CD4-positive, alpha-beta T cell treated with Interleukin-6 at 100 ng/mL for 8 hours (primary cell): ENCODE data around the gene CFAP251.

Experiments
- DNase-seq: peaks from one replicate; pipeline ENCODE4 v3.0.0-alpha.2; 2020; ENCODE audit warnings: mixed read lengths, low spot score

Gene CFAP251

DNA sequence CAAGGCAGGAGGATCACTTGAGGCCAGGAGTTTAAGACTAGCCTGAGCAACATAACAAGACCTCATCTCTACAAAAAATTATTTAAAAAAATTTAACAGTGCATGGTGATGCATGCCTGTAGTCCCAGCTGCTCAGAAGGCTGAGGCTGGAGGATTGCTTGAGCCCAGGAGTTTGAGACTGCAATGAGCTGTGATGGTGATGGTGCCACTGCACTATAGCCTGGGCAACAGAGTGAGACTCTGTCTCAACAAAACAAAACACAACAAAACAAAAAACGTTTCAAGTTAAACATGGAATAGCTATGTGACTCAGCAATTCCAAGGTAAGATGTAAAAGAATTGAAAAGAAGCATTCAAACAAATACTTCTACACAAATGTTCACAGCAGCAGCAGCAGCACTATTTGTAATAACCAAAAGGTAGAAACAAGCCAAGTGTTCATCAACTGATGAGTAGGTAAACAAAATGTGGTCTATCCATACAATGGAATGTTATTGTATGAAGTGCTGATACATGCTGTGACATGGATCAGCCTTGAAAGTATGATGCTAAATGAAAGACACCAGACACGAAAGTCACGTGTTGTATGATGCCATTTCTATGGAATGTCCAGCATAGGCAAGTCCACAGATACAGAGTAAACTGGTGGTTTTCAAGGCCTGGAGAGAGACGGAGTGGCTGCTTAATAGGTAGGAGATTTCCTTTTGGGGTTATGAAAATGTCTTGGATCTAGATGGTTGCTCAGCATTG is 31.4 kb downstream of the CFAP251 start:
- DNase-seq, result no peak

DNA sequence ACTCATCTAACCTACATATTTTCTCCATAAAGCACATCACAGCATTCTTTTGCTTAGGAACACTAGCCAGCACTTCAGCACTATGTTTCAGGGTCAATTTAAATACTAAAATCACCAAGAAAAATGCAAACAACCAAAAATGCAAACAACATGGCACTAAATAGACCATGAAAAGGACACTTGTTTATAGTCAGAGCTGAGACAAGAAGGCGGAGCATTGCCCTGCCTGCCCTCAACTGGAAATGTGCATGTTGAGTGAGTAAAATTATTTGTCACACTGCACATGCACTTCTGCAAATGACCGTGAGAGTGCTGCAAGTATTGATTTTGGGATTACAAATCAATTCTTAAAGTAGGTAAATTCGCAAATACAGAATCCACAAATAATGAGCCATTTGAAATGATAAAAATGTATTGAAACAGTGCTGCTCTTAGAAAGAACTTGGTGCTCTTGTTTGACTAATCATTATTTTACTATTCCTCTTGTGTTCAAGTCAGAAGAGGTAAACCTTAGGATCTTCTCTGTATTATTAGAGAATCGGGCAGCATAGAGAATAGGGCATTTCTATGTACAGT is 34.8 kb downstream of the CFAP251 start:
- DNase-seq, result no peak

DNA sequence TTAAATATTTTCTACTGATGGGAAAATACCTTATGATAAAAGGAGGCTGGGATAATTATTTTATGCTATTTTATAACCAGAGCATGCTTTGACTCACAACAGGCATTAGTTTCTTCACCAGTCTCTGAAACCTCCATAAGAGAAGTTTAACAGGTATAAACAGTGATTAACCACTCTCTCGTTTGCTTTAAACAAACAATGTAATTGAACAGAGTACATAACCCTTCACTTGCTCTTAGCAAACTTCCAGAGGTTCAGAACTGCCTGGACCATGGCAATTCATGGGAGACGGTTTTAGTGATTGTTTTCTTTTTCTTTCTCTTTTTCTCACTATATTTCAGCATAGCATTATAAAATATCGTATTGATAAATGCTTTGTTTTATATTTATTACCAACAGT is 35.3 kb downstream of the CFAP251 start:
- no peak for DNase-seq

DNA sequence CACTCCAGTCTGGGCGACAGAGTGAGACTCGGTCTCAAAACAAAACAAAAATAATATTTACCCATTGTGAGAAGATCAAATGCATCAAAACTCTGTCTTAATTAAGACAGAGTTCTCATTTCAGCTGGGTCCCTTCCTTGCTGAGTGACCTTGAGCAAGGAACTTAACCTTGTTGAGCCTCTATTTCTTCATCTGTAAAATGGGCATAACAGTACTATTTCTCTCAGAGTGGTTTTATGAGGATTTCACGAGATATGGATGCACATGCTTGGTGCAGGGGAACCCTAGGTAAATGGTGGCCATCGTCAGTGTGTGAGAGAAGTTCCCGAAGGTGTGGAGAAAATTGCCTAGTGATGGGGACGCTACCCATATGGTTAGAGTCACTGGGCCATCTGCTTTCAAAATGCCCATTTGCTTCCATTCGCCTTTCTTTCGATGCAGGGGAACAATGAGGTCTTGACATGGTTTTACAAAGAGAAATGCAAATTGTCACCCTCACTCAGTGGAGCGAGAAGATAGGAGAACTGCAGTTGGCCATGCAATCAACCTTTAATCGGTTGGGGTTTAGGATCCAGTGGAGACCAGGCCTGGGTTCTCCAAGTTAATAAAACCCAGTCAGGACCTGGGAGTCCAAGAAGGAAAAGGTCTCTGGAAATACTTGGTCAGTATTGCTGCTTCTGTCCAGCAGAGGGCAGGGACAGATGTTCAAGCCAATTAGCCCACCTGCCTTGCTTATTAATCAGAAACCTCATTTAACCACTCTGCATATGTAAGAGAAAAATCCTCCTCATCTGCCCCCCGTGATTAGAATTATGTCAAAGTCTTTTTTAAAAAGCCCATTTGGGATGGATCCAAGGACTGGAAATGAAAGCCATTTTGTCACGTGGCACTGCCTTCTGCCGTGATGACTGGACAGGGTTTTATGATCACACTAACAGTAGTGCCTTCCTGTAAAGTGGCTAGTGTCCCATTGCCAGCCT is 37.2 kb downstream of the CFAP251 start:
- no peak for DNase-seq

DNA sequence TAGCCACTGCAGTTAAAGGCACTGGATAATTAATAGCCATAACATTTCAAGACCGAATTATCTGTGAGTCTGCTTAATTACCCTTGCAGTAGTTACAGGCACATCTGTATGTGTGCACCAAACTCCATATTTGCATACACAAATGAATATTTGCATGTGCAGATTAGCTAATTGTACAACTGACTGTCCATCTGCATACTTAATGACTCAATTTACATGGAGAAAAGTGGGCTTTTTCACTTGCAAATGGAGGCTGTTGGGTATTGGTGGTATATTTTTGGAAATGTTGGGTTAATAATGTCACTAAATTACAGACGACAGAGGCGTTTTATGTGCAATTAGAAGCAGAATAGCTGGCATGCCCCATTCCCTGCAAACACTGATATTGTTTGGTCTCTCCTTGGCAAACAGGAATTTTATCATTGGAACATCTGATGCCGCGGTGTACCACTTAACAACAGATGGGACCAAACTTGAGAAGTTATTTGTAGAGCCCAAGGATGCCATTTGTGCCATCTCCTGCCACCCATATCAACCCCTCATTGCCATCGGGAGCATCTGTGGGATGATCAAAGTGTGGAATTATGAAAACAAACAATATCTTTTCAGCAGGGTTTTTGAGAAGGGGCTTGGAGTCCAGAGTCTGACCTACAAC is 39.6 kb downstream of the CFAP251 start:
- DNase-seq, result no peak

DNA sequence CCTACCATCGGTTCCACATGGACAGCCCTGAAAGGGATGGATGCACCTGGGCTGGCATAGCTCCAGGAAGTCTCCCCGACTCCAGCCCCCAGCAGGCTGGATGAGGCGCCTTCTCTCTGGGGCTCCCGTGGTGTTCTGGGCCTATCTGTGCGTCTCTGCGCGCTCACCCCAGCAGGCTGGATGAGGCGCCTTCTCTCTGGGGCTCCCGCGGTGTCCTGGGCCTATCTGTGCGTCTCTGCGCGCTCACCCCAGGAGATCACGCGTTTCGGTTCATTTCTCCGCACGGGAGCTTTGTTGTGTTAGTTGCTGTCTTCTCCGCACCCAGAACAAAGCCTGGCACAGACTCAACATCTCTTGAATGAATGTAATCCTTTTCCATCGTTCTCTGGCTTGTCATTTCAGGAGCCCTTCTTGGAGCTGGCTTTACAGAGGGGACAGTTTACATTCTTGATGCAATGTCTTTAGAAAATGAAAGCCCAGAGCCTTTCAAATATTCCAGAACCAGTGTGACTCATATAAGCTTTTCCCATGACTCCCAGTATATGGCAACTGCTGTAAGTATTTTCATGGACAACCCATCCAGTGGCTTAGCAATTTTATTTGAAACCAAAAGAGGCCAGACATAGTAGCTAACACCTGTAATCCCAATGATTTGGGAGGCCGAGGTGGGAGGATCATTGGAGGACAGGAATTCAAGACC is 40.3 kb downstream of the CFAP251 start:
- DNase-seq, result no peak

DNA sequence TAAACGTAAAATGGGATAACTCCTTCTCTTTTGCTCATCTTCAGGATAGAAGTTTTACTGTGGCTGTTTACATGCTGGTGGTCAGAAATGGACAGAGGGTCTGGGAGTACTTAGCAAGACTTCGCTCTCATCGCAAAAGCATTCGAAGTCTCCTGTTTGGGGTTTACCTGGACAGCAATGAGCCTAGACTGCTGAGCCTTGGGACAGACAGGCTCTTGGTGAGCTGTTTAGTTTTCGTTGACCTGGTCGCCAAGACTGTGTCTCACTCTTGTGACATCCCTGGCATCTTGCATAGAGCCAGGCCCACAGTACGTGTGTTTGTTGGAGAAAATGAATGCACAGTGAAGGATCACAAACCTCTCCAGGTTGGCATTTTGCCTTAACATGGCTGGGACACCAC is 42.1 kb downstream of the CFAP251 start:
- no peak for DNase-seq

DNA sequence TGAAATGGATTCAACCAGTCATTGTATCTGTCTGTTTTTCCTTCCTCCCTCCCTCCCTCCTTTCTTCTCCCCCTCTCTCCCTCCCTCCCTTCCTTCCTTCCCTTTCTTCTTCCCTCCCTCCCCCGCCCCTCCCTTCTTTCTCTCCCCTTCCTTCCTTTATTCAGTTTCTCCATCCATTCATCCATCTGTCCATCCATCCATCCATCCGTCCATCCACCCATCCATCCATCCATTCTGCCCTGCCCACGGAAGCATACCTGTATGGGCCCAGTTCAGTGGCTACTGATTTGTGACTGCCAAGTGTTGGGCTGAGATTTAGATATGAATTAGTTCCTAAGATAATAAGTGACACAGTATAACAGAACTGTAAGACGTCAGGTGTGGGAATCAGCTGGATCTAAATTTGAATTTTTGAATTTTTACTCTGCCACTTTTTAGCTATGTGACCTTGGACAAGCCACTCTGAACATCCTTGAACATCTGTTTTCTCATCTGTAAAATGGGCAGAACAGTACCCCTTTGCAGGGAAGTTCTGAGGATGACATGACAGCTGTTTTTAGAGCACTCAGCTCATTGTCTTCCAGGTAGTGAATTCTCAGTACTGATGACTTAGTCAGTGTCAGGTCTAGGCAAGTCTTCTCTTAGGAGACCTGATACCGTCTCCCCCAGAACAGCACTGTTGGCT is 42.9 kb downstream of the CFAP251 start:
- no peak for DNase-seq

DNA sequence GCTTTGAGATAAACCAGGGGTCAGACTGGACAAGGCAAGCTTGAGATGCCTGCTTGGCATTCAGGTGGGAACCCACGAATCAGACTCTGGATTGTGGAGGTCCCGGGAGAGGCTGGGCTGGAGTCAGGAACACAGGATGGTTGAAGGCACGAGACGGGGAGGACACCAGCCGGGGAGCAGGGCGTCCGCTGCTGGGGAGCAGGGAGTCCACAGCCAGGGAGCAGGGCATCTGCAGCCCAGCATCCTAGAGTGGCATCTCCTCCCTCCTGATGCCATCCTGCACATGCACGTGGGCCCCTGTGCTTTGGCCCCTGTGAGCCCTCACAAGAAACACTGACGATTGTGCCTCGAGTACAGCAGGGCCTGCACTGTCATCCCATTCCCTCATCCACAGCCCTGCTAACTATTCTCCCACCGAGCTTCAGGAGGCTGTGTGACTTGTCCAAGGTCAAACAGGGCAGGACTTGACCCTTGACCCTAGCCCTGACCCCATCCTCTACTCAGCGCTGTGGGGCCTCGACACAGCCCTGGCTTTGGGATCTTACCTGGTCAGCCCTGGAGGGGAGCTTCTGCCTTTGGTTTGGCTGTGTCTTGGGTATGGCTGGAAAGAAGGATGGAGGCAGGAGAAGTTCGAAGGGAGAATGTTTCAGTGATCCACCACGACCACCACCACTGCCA is 45.1 kb downstream of the CFAP251 start:
- DNase-seq, result no peak

DNA sequence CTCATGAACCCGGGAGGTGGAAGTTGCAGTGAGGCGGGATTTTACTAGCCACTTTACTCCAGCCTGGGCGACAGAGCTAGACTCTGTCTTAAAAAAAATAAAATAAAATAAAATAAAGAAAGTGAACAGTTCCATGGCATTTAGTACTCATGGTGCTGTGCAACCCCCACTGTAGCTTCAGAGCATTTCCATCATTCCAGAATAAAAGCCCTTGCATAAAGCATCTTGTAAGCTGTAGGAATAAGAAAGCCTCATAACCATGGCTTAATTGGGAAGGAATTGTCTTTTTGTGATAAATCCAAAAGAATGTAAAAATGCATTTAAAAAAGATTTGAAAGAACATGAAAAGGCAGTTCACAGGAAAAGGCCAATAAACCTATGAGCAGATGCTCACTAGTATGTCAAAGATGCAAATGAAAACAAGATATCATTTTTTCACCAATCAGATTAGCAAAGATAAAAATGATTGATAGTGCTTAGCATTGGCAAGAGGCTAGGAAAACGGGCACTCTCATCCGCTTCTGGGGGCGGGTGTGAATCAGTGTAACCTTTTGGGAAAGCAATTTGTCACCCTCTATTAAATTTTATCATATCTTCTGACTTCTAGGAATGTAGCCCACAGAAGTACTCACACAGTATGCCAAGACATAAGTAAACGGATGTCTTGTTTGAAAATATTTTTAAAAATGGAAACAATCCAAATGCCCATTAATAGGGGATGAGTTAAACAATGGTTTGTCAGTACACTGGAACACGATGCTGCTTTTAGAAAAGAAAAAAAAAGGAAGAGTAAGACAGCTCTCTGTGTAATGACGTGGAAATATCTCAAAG is 46.6 kb downstream of the CFAP251 start:
- DNase-seq, result no peak

DNA sequence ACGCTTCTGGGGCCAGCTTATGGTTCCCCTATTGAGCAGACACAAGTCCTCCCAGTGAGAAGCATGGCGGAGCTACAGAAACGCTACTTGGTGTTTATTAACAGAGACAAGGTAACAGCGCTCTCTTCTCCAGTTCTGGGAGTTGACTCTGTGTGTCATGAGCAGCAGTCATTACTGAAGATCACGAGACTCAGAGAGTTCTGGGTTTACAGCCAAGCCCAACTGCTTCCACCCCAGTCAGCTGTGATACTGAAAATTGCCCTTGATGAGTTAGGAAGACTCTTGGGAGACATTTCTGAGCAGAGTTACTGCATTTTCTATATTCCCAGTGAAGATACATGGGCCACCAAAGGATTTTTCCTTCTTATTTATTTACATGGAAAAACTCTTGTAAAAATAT is 48.6 kb downstream of the CFAP251 start:
- no peak for DNase-seq

DNA sequence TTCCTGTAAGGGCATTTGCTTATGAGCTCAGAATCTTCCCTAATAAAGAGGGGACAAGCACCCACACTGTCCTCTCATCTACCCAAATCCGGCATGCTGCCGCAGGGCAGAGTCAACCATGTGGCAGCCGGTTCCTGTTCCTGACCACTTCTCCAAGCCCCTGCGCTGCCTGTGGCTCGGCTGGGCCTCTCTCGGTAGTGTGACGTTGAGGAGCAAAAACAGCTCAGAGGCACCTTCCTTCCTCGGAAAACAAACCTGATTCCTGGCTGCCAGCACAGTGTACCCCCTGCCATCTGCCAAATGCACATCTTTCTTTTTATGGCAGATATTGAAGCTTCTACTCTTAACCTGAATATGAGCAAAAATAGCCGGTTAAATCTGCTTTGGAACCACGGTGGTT is 50.5 kb downstream of the CFAP251 start:
- DNase-seq, result no peak

DNA sequence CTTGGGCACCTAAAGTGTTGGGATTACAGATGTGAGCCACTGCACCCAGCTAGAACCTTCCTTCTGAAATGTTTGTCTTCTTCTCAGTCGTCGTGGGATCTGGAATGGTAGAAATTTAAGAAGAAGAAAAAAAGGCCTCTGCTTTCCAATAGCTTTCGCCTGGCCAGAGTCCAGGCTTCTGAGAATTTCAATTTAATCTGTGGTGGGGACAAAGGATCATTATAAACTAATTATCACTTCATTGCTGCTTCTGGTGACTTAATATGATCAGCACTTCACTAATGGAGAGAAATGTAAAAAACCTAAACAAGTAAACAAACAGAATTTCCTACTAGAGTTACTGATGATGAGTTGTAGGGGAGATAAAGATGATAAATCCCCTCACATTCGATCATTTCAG is 51.3 kb downstream of the CFAP251 start:
- DNase-seq, result no peak

DNA sequence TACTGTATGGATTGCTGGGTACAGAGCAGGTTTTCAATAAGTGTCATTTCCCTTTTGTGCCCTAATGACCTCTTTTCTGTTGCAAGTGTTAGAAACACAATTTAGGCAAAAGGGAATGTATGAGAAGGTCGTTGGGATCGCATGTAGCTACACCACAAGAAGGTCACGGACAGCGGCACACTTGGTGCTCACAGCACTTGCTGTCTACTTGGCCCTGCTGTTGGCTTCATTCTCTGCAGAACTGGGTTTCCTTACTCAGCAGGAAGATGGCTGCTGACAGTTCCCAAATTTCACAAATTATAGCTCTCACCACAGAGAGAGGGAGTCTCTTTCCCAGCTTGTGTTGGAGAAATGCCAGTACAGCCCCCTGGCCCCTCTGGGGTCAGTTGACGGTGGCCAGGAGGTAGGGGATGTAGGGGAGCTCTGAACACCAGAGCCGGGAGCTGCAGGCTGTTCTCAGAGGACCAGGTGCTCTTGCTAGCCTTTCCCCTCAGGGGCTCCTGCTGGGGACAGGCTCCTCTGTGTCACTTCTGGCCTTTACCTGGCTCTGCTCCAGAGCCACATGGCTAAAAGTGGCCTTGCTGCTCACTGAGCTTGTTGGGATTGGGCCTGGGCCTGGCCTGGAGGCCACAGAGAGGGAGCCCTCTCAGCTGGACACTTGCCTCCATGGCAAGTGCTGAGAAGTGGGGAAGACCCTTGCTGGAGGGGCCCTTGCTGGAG is 52.3 kb downstream of the CFAP251 start:
- no peak for DNase-seq

DNA sequence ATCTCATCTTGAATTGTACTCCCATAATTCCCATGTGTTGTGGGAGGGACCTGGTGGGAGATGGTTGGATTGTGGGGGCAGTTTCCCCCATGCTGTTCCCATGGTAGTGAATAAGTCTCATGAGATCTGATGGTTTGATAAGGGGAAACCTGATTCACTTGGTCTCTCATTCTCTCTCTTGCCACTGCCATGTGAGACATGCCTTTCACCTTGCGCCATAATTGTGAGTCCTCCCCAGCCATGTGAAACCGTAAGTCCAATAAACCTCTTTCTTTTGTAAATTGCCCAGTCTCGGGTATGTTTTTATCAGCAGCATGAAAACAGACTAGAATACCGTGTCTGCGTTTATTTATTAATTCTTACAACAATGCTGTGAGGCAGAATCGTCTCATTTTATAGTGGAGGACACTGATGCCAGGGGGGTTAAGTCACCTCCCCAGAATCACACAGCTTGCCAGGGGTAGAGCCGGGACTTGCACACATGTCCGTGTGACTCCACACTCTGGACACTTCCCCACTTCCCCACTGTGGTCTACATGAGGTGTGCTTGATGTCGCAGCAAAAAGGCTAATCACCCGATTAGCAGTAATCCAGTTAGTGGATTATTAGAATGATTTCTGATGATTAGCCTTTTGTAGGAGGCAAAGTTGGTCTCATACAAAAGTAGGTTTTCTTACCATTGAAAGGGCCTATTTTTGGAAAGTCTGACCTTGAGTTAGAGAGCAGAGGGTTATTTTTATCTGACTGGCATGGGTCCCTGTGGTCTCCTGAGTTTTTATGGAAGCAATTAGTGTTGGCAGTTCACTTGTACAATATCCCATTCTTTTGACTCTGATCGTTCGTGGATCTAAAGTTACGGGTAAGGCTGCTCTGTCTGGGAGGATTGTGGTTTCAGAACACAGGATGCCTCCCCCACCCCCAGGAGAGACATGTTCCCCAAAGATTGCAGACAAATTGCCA is 55.9 kb downstream of the CFAP251 start:
- DNase-seq, result no peak

DNA sequence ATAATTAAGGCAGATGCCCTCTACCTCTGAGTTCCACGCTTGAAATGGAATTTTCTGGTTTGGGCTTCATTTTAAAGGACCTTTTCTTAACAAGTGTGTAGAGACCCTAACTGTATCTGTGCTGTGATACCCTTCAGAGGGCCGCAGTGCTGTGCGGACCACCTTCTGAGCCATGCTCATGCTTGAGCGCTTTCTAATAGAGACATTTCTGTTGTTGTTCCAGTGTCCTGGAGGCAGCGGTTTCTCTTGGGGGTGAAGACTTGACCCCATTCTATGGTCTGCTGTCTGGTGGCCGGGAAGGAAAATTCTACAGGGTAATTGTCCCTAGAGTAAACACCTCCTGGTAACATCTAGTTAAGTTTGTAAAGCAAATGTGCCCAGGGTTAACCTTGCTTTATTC is 56.6 kb downstream of the CFAP251 start:
- DNase-seq, result no peak

DNA sequence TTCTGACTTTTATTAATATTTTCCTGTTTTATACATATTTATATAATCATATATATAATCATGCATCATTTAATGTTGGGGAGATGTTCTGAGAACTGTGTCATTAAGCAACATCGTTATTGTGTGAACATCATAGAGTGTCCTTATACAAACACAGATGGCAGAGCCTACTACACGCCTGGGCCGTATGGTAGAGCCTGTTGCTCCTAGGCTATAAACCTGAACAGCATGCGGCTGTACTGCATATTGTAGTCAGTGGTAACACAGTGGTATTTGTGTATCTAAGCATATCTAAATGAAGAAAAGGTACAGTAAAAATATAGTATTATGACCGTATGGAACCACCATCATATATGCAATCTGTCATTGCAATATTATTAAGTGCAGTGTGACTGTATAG is 58.6 kb downstream of the CFAP251 start:
- no peak for DNase-seq
